ENCODE data around the gene MBTPS1.

DNA sequence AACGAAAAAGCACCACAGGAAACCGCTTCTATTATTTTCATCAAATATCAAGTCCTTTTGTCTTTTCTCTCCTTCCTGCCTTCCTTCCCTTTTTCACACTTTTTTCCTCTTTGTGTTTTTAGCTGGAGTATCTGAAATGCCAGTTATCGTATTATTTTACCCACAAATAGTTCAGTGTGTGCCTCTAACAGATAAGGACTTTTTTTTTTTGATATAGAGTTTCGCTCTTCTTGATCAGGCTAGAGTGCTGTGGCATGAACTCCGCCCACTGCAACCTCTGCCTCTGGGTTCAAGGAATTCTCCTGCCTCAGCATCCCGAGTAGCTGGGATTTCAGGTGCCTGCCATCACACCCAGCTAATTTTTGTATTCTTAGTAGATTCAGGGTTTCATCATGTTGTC, 39.0 kb upstream of the MBTPS1 start:
- TF ChIP-seq GATA2 (IDR thresholded peaks at IDR 0.05; ENCODE audit: low read depth, low read length) = no peak
- TF ChIP-seq GATA3 (IDR thresholded peaks at IDR 0.05; ENCODE audit: low read depth, low read length) = no peak

Measured in SH-SY5Y (cell line).